ENCODE measurements around the gene SCARB1.
"Not testable (repeated sequence)": the region's sequence is repeated elsewhere in the genome, so short reads cannot be mapped to it uniquely, and the experiment has no call there.

DNA sequence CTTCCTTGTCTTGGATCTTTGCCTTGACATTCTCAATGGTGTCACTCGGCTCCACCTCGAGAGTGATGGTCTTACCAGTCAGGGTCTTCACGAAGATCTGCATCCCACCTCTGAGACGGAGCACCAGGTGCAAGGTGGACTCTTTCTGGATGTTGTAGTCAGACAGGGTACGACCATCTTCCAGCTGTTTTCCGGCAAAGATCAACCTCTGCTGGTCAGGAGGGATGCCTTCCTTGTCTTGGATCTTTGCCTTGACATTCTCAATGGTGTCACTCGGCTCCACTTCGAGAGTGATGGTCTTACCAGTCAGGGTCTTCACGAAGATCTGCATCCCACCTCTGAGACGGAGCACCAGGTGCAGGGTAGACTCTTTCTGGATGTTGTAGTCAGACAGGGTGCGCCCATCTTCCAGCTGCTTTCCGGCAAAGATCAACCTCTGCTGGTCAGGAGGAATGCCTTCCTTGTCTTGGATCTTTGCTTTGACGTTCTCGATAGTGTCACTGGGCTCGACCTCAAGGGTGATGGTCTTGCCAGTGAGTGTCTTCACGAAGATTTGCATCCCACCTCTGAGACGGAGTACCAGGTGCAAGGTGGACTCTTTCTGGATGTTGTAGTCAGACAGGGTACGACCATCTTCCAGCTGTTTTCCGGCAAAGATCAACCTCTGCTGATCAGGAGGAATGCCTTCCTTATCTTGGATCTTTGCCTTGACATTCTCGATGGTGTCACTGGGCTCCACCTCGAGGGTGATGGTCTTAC is 49.0 kb upstream of the SCARB1 start:
- TF ChIP-seq, protein P1, sequence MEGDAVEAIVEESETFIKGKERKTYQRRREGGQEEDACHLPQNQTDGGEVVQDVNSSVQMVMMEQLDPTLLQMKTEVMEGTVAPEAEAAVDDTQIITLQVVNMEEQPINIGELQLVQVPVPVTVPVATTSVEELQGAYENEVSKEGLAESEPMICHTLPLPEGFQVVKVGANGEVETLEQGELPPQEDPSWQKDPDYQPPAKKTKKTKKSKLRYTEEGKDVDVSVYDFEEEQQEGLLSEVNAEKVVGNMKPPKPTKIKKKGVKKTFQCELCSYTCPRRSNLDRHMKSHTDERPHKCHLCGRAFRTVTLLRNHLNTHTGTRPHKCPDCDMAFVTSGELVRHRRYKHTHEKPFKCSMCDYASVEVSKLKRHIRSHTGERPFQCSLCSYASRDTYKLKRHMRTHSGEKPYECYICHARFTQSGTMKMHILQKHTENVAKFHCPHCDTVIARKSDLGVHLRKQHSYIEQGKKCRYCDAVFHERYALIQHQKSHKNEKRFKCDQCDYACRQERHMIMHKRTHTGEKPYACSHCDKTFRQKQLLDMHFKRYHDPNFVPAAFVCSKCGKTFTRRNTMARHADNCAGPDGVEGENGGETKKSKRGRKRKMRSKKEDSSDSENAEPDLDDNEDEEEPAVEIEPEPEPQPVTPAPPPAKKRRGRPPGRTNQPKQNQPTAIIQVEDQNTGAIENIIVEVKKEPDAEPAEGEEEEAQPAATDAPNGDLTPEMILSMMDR (conservative IDR thresholded peaks at IDR 0.05; ENCODE audit: low read depth in 2 of 2): not testable (repeated sequence)
- TF ChIP-seq EZH2phosphoT487 (IDR thresholded peaks at IDR 0.05; ENCODE audit: unreplicated experiment); EZH2 (IDR thresholded peaks at IDR 0.05; ENCODE audit: low read depth, unreplicated experiment); POLR2AphosphoS5 (IDR thresholded peaks at IDR 0.05; ENCODE audit: low read depth); CREB1 (CRISPR knock-in tag; IDR thresholded peaks at IDR 0.05; ENCODE audit: low read depth); JUNB (IDR thresholded peaks at IDR 0.05; ENCODE audit: unreplicated experiment): not testable (repeated sequence)
- TF ChIP-seq, protein P2, sequence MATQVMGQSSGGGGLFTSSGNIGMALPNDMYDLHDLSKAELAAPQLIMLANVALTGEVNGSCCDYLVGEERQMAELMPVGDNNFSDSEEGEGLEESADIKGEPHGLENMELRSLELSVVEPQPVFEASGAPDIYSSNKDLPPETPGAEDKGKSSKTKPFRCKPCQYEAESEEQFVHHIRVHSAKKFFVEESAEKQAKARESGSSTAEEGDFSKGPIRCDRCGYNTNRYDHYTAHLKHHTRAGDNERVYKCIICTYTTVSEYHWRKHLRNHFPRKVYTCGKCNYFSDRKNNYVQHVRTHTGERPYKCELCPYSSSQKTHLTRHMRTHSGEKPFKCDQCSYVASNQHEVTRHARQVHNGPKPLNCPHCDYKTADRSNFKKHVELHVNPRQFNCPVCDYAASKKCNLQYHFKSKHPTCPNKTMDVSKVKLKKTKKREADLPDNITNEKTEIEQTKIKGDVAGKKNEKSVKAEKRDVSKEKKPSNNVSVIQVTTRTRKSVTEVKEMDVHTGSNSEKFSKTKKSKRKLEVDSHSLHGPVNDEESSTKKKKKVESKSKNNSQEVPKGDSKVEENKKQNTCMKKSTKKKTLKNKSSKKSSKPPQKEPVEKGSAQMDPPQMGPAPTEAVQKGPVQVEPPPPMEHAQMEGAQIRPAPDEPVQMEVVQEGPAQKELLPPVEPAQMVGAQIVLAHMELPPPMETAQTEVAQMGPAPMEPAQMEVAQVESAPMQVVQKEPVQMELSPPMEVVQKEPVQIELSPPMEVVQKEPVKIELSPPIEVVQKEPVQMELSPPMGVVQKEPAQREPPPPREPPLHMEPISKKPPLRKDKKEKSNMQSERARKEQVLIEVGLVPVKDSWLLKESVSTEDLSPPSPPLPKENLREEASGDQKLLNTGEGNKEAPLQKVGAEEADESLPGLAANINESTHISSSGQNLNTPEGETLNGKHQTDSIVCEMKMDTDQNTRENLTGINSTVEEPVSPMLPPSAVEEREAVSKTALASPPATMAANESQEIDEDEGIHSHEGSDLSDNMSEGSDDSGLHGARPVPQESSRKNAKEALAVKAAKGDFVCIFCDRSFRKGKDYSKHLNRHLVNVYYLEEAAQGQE (IDR thresholded peaks at IDR 0.05; ENCODE audit: unreplicated experiment): not testable (repeated sequence)

Measured in GM23338 (cell line).